Astrocyte of the cerebellum (primary cell): ENCODE results near the gene KRTAP10-6.
"Not testable (repeated sequence)": the region's sequence is repeated elsewhere in the genome, so short reads cannot be mapped to it uniquely, and the experiment has no call there.

Experiments used
- DNase-seq: peaks from one replicate; pipeline ENCODE4 v3.0.0-alpha.2; 2011; ENCODE audit warnings: low read depth
- H3K4me3 ChIP-seq: 2 replicates; pipeline ENCODE4 v1.5.1; 2011; ENCODE audit warnings: mild to moderate bottlenecking, low read depth, low read length, moderate library complexity
- in situ Hi-C: cut with HindIII; loops from 2 replicates; pipeline ENCODE4 v1.10.0; 2017; ENCODE audit warnings: low sequenced_read_pairs
- TF ChIP-seq, protein P1 (sequence below): IDR thresholded peaks from 2 replicates; pipeline ENCODE4 v1.5.1; 2012; ENCODE audit warnings: low read length, low read depth, moderate library complexity, mild to moderate bottlenecking; ENCODE audit errors: missing control alignments

The KRTAP10-6 gene

DNA sequence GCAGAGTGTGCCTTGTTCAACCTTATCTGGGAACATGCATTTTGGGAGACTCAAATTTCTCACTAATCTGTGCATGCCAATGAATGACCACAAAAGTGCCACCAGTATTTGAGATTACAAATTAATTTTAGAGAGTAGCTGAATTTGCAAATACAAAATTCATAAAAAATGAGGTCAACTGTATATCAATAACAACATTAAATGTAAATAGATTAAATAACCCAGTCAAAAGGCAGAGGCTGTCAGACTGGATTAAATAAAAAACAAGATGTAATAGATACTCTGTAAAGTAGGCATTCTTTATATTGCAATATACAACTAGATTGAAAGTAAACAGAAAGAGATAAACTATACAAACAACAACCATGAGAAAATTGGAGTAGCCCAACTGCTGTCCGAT, 28.2 kb downstream of the KRTAP10-6 start:
- in situ Hi-C loops, result no loop called here
- DNase-seq, result no peak
- H3K4me3 ChIP-seq, result no peak overlapping the region
- TF ChIP-seq, protein P1, sequence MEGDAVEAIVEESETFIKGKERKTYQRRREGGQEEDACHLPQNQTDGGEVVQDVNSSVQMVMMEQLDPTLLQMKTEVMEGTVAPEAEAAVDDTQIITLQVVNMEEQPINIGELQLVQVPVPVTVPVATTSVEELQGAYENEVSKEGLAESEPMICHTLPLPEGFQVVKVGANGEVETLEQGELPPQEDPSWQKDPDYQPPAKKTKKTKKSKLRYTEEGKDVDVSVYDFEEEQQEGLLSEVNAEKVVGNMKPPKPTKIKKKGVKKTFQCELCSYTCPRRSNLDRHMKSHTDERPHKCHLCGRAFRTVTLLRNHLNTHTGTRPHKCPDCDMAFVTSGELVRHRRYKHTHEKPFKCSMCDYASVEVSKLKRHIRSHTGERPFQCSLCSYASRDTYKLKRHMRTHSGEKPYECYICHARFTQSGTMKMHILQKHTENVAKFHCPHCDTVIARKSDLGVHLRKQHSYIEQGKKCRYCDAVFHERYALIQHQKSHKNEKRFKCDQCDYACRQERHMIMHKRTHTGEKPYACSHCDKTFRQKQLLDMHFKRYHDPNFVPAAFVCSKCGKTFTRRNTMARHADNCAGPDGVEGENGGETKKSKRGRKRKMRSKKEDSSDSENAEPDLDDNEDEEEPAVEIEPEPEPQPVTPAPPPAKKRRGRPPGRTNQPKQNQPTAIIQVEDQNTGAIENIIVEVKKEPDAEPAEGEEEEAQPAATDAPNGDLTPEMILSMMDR, result no peak

- H3K4me3 ChIP-seq, result no peak within 1 kb of the TSS
- in situ Hi-C loops, result no loop called here
- no peak for DNase-seq
- TF ChIP-seq, protein P1, result no peak
These were observed 33.6 kb downstream of the KRTAP10-6 start, which contains the start of gene KRTAP10-3 for GRCh38 chr21:44558695-44559094. KRTAP10-3 (minus strand) TSS chr21:44558795; CDS start chr21:44558715, 80 bp downstream.

DNA sequence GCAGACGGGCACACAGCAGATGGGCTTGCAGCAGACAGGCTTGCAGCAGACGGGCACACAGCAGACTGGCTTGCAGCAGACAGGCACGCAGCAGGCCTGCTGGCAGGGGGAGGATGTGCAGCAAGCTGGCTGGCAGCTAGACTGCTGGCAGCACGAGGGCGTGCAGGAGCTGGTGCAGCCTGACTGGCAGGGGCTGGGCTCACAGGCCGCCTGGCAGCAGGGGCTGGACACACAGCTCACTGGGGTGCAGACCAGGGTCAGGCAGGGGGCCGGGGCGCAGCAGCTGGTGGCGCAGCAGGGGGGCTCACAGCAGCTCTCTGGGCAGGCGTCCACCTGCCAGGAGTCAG, 34.0 kb downstream of the KRTAP10-6 start:
- DNase-seq, H3K4me3 ChIP-seq, in situ Hi-C loops: not testable (repeated sequence)

DNA sequence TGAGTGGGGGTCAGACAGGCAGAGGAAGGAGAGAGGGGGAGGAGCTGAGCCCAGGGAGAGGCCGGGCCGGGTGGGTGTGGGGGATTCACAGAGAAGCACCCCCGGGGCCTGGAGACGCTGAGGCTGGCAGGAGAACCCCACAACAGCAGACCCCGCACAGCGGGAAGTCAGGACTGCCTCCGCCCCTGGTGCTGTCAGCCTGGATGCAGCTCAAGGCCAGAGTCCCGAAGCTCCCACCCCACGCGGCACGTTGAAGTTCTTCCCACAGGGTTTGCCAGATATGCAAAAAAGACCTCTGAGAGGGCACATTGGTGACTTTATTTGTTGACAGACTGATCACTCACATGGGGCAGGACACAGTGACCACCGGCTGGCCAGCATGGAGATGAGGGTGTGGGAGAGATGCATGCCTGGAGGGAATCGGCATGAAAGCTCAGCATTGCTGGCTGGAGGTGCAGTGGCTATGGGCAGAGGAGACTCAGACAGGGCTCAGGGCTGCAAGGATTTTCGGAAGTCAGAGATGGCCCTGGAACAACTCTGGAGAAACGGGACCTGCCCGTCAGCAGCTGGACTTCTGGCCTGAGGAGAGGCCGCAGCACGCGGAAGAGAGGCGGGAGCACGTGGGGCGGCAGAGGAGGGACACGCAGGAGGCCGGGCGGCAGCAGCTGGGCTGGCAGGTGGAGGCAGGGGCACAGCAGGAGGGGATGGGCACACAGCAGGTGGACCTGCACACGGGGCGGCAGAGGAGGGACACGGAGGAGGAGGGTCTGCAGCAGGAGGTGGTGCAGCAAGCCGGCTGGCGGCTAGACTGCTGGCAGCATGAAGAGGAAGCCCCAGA, 34.6 kb downstream of the KRTAP10-6 start:
- TF ChIP-seq, protein P1, result no peak
- no peak for DNase-seq
- in situ Hi-C loops, result no loop called here

DNA sequence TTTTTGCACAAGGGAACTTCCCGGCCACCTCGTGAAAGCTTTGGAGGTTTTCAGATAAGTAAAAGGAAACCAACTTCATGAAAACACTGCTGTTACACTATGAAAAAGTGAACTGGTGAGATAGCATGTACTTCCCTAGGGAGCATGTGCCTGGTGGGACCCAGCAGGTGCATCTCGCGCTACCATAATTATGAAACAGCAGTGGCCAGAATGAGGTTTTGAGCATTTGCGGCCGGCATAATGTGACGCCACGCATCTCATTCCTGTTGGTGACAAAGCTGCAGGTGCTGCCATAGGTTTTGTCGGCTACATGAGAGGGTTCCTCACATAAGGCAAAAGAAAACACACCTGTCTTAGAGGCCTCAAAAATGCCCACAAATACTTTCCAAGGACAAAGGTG, 35.4 kb downstream of the KRTAP10-6 start:
- DNase-seq, result no peak
- H3K4me3 ChIP-seq, result no peak overlapping the region
- TF ChIP-seq, protein P1, result no peak
- in situ Hi-C loops, result no loop called here

More for the DNA sequence above, 34.6 kb downstream of the KRTAP10-6 start:
- H3K4me3 ChIP-seq, result no peak overlapping the region

DNA sequence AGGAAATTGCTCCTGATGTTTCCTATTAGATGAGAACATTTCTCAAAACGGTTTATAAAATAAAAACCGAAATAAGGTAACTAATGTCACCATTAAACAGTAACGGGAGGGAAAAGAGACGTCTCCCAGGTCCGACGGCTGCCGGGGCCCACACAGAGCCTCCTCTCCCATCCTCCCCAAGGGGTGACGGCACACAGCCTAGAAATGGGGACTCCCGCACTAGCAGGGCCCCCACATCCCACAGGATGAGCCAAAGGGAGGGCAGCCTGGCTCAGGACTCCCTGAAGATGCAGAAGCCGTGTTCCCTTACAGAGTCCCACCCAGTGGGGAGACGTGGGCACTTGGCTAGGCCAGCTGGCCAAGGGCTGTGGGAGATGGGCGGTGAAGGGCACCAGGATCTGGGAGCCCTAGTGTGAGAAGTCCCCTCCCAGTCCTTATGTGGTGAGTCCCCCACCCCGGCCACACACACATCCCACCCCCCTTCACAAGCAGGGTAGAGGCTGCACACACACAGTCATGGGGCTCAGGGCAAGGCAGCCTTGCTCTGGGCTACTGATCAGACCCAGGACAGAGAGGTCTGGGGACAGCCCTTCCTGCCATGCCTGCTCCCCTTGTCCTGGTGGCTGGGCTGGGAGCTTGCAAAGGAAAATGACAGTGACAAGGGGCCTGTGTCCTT, 37.0 kb downstream of the KRTAP10-6 start:
- TF ChIP-seq, protein P1, result no peak
- DNase-seq, result no peak
- H3K4me3 ChIP-seq, result no peak overlapping the region
- in situ Hi-C loops, result no loop called here

GRCh38 chr21:44552681-44553080, 39.6 kb downstream of the KRTAP10-6 start:
- in situ Hi-C loops, result no loop called here
- no peak for DNase-seq
- TF ChIP-seq, protein P1, result no peak
- H3K4me3 ChIP-seq, result no peak overlapping the region
